ENCODE results near the gene RHOB.

GRCh38 chr2:20430035-20430434, 16.8 kb upstream of the RHOB start:
- no peak for TF ChIP-seq CTCF (IDR thresholded peaks at IDR 0.05)
- no peak for TF ChIP-seq POLR2AphosphoS5 (IDR thresholded peaks at IDR 0.05)
